ENCODE data around the gene GPR78. TPM values are rescaled to one million over a fixed set of nuclear protein-coding genes. Genes with fewer than 3 reads are reported as not detected.

GPR78 gene
- total RNA-seq, 1 experiment from 2014 or later: 3.4 TPM

GRCh38 chr4:8555716-8556115 lies 24.5 kb upstream of the GPR78 start:
- no peak overlapping the region for H2BK12ac ChIP-seq (ENCODE audit: insufficient read length, low read depth, low read length)
- no peak overlapping the region for H2BK120ac ChIP-seq (ENCODE audit: low read depth, low read length, poor library complexity, severe bottlenecking)
- Mint-ChIP-seq H3K4me3 (no peak overlapping the region), H3K9me3 (no peaks in the 10 kb centered on the region; a peak in 1 of 5 replicates), H3K4me1 (peaks cover 23 to 37% of the 10 kb centered on the region in 2 experiments), H3K27ac (no peak overlapping the region; a peak in 1 of 7 replicates), H3K36me3 (ENCODE audit: insufficient read depth in 1 of 3, low read depth in 3 of 3) (no peaks in the 10 kb centered on the region), H3K27me3 (ENCODE audit: low read depth) (no peaks in the 10 kb centered on the region; the same call in 1 of the 2 replicates)
- H3T11ph ChIP-seq (ENCODE audit: low read length): no peak overlapping the region
- no CpG with 5 or more reads among the region's 5 CpGs for WGBS (ENCODE audit: extremely low coverage, insufficient read length, low lambda C conversion rate)
- TF ChIP-seq CTCF (conservative IDR thresholded peaks at IDR 0.05): no peak
- no peaks in the 10 kb centered on the region for H3K23me2 ChIP-seq (ENCODE audit: insufficient read length, low read depth, low read length, poor library complexity, severe bottlenecking)
- H4K20me1 ChIP-seq (ENCODE audit: control insufficient read depth, insufficient read depth, insufficient read length): peaks cover 2% of the 10 kb centered on the region
- H3K79me2 ChIP-seq (ENCODE audit: insufficient read depth, low read length): no peaks in the 10 kb centered on the region
- no peak overlapping the region for H2BK15ac ChIP-seq (ENCODE audit: low read depth, low read length)
- H3K79me1 ChIP-seq (ENCODE audit: insufficient read depth, low read depth, low read length, poor library complexity, severe bottlenecking): no peaks in the 10 kb centered on the region
- H3K4me1 ChIP-seq (ENCODE audit: insufficient read depth, low read length): no peaks in the 10 kb centered on the region
- H2BK5ac ChIP-seq (ENCODE audit: insufficient read length, low read length): no peak overlapping the region
- H3K18ac ChIP-seq (ENCODE audit: insufficient read length, low read depth, low read length): no peak overlapping the region
- no peak overlapping the region for H2AFZ ChIP-seq (ENCODE audit: low read length)
- H3K9ac ChIP-seq (ENCODE audit: extremely low read depth, insufficient read length, low read length): no peak overlapping the region
- H3K27me3 ChIP-seq (ENCODE audit: insufficient read depth, low read length): no peaks in the 10 kb centered on the region
- no peak overlapping the region for H4K91ac ChIP-seq (ENCODE audit: insufficient read length, low read depth, low read length)
- H3K14ac ChIP-seq (ENCODE audit: insufficient read depth, low read length): no peak overlapping the region
- DNase-seq: no peak
- H3K4me2 ChIP-seq (ENCODE audit: insufficient read depth, insufficient read length, low read length): no peak overlapping the region
- H3K23ac ChIP-seq (ENCODE audit: insufficient read length, low read depth, low read length): no peak overlapping the region
- no peak overlapping the region for H4K8ac ChIP-seq (replicated peaks; ENCODE audit: insufficient read length, low read depth, low read length)
- H2AK5ac ChIP-seq (ENCODE audit: insufficient read length, low read length): no peak overlapping the region
- H3K4ac ChIP-seq (ENCODE audit: low read depth, low read length): no peak overlapping the region
- H3K9me3 ChIP-seq (ENCODE audit: control insufficient read depth, low read depth, low read length): no peaks in the 10 kb centered on the region
- H3K27ac ChIP-seq (ENCODE audit: insufficient read length, low read depth, low read length): no peak overlapping the region
- no peak overlapping the region for H2BK20ac ChIP-seq (ENCODE audit: low read depth, low read length, poor library complexity, severe bottlenecking)
- no peak overlapping the region for H3K56ac ChIP-seq (ENCODE audit: insufficient read length, low read depth, low read length)
- no peak overlapping the region for H4K5ac ChIP-seq (ENCODE audit: insufficient read length, low read depth, low read length)
